ENCODE measurements around the gene SAMM50.

DNA sequence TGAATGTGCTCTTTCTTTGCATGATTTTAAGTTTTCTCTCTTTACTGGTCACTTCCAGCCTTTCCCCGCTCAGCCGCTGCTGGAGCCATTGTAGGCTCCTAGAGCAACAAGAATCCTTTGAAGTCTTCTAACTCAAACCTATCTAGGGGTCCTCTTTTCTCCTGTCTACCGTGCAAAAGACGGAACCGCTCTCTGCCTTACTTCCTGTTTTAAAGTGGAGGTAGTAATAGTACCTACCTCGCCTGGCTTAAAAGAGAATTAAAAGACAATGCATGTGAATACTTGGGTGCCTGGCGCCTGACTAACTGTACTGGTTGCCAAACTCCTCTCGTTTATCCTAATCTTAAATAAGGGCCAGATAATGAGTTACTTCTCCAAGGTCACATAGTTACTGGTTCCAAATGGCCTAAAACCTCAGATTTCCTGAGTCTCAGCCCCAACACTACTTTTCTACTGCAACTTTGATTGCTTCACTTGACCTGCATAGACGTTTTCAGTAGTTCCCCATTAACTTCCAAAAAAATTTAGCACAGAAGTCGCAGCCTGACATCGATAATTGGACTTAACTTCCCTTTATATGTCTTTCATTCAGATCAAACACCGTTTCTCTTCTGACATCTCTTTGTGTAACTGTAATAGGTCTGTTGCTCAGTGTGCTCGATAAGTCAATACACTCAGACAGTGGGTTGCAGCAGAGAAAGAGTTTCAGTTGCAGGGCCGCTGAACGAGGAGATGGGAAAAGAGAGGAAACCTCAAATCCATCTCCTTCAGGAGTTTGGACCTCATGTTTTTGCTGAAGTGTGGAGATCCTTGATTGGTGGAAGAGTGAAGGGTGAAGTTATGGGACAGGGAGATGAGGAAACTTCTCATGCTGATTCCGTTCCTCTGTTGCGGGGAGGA lies 891 bp downstream of the SAMM50 start:
- TF ChIP-seq BHLHE40 (IDR thresholded peaks at IDR 0.05; ENCODE audit: borderline replicate concordance): no peak
- no peak for TF ChIP-seq HDGF (IDR thresholded peaks at IDR 0.05; ENCODE audit: borderline replicate concordance)
- TF ChIP-seq SP1 (IDR thresholded peaks at IDR 0.05): no peak
- TF ChIP-seq SUZ12 (IDR thresholded peaks at IDR 0.05): no peak
- TF ChIP-seq FOXA1 (IDR thresholded peaks at IDR 0.05): no peak
- no peak for TF ChIP-seq FOXM1 (IDR thresholded peaks at IDR 0.05; ENCODE audit: borderline replicate concordance)
